Measurements from ENCODE around the gene FBLN1. TPM values are rescaled to one million over a fixed set of nuclear protein-coding genes. Genes with fewer than 3 reads are reported as not detected.

The FBLN1 gene
- total RNA-seq, 2 donors from 2014 or later, result 125 to 144 TPM

DNA sequence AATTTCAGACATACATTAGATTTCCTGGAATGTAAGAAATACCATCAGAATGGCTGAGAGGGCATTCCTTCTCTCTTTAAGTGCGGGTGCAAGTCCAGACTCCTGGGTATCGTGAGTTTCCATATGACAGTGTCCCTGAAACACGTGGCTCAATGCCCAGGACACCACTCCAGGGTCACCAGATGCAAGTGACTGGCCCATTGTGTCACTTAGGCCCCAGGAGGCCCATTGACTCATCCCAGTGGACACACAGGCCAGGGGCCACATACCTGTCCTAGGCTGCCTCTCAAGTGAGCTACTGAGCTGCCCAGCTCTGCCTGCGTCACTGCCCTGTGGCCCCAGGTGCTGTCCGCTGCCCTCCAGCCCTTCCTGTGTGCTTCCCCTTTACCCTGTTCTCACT, 18.5 kb downstream of the FBLN1 start:
- Histone ChIP-seq H3K4me1 (replicated peaks) (no peaks in the 10 kb centered on the region), H3K27ac (no peak overlapping the region), H3K9me3 (no peaks in the 10 kb centered on the region), H3K27me3 (replicated peaks; ENCODE audit: insufficient read depth) (no peaks in the 10 kb centered on the region), H3K36me3 (no peaks in the 10 kb centered on the region), H3K4me3 (no peak overlapping the region)
- TF ChIP-seq POLR2A (IDR thresholded peaks at IDR 0.05) (no peak), POLR2AphosphoS5 (IDR thresholded peaks at IDR 0.05) (no peak), CTCF (IDR thresholded peaks at IDR 0.05) (no peak)
- intact Hi-C loops (cut with DNase I), result no loop called here
- DNase-seq (ENCODE audit: low spot score), result no peak
- WGBS, result 87% methylated on average over 5 of the region's 5 CpGs

GRCh38 chr22:45522462-45522861, 19.8 kb downstream of the FBLN1 start:
- no peak for DNase-seq (ENCODE audit: low spot score)
- no peak for TF ChIP-seq CTCF (IDR thresholded peaks at IDR 0.05)
- TF ChIP-seq POLR2A (IDR thresholded peaks at IDR 0.05), result no peak
- no peak for TF ChIP-seq POLR2AphosphoS5 (IDR thresholded peaks at IDR 0.05)
- no peaks in the 10 kb centered on the region for H3K9me3 ChIP-seq
- no peaks in the 10 kb centered on the region for H3K27me3 ChIP-seq (replicated peaks; ENCODE audit: insufficient read depth)
- H3K27ac ChIP-seq, result no peak overlapping the region
- intact Hi-C loops (cut with DNase I), result no loop called here
- H3K4me1 ChIP-seq (replicated peaks), result no peaks in the 10 kb centered on the region
- no peak overlapping the region for H3K4me3 ChIP-seq
- 52% methylated on average over 5 of the region's 5 CpGs for WGBS
- H3K36me3 ChIP-seq, result no peaks in the 10 kb centered on the region

DNA sequence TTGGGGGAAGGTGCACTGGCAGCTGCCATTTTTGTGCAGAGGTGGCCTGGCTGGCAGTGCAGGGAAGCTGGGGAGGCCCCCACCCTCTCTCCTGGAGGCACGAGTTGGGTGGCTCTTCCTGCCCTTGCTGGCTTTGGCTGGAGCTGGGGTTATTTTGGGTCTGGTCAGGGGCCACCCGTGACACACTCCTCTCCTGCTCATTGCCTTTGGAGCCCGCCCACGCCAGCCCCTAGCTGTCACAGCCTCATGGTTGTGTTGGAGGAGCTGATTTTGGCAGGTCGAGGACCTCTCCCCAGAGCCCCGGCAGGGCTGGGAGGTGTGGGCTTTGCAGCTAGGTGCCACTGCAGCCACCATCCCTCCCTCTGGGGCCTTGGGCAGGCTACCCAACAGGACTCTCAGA, 21.5 kb downstream of the FBLN1 start:
- no peak for DNase-seq (ENCODE audit: low spot score)
- H3K9me3 ChIP-seq, result no peaks in the 10 kb centered on the region
- no peaks in the 10 kb centered on the region for H3K36me3 ChIP-seq
- no peak overlapping the region for H3K4me3 ChIP-seq
- H3K27ac ChIP-seq, result peak overlapping the region in 1 of 2 donors; percentile 22
- no peaks in the 10 kb centered on the region for H3K27me3 ChIP-seq (replicated peaks; ENCODE audit: insufficient read depth)
- no peak for TF ChIP-seq POLR2AphosphoS5 (IDR thresholded peaks at IDR 0.05)
- TF ChIP-seq POLR2A (IDR thresholded peaks at IDR 0.05), result no peak
- TF ChIP-seq CTCF (IDR thresholded peaks at IDR 0.05), result no peak
- no peaks in the 10 kb centered on the region for H3K4me1 ChIP-seq (replicated peaks)
- WGBS, result 65% methylated on average over 6 of the region's 6 CpGs
- intact Hi-C loops (cut with DNase I), result no loop called here

DNA sequence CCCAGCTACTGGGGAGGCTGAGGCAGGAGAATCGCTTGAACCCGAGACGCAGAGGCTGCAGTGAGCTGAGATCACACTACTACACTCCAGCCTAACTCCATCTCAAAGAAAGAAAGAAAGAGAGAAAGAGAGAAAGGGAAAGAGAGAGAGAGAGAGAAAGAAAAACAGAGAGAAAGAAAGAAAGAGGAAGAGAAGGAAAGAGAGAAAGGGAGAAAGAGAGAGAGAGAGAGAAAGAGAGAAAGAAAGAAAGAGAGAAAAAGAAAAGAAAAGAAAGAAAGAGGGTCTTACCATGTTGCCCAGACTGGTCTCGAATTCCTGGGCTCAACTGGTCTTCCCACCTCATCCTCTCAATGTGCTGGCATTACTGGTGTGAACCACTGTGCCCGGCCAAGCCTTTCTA, 22.3 kb downstream of the FBLN1 start:
- no peaks in the 10 kb centered on the region for H3K9me3 ChIP-seq
- H3K27ac ChIP-seq, result peak overlapping the region in 1 of 2 donors; percentile 54
- H3K4me3 ChIP-seq, result no peak overlapping the region
- no peaks in the 10 kb centered on the region for H3K4me1 ChIP-seq (replicated peaks)
- no peak for DNase-seq (ENCODE audit: low spot score)
- intact Hi-C loops (cut with DNase I), result no loop called here
- H3K27me3 ChIP-seq (replicated peaks; ENCODE audit: insufficient read depth), result no peaks in the 10 kb centered on the region
- WGBS, result 89% methylated on average over 5 of the region's 5 CpGs
- H3K36me3 ChIP-seq, result no peaks in the 10 kb centered on the region
- TF ChIP-seq CTCF (IDR thresholded peaks at IDR 0.05), result no peak
- no peak for TF ChIP-seq POLR2A (IDR thresholded peaks at IDR 0.05)
- no peak for TF ChIP-seq POLR2AphosphoS5 (IDR thresholded peaks at IDR 0.05)

GRCh38 chr22:45525480-45525879, 22.8 kb downstream of the FBLN1 start:
- intact Hi-C loops (cut with DNase I), result no loop called here
- 80% methylated on average over 10 of the region's 15 CpGs for WGBS
- Histone ChIP-seq H3K27me3 (replicated peaks; ENCODE audit: insufficient read depth) (no peaks in the 10 kb centered on the region), H3K4me3 (no peak overlapping the region), H3K4me1 (replicated peaks) (no peaks in the 10 kb centered on the region), H3K36me3 (no peaks in the 10 kb centered on the region), H3K27ac (peak overlapping the region; percentile 35 to 54), H3K9me3 (no peaks in the 10 kb centered on the region)
- no peak for DNase-seq (ENCODE audit: low spot score)
- TF ChIP-seq POLR2A (IDR thresholded peaks at IDR 0.05) (no peak), POLR2AphosphoS5 (IDR thresholded peaks at IDR 0.05) (no peak), CTCF (IDR thresholded peaks at IDR 0.05) (no peak)
